ENCODE data around the gene SGPP2.
A peak's percentile ranks its signal among the peaks of the same experiment; 100 is the strongest.

The SGPP2 gene

GRCh38 chr2:222413295-222413911, 10.9 kb upstream of the SGPP2 start:
- DNase-seq (ENCODE audit: low read depth in 1 of 2, low spot score in 1 of 2): no peak
- TF ChIP-seq JUND (IDR thresholded peaks at IDR 0.05; ENCODE audit: low read depth): no peak
- in situ Hi-C loops (cut with HindIII; ENCODE audit: low pct_unique_long_range_greater_than_20kb, low sequenced_read_pairs): no loop called here

GRCh38 chr2:222418739-222419138, 5.6 kb upstream of the SGPP2 start:
- no peak for TF ChIP-seq JUND (IDR thresholded peaks at IDR 0.05; ENCODE audit: low read depth)
- no peak for DNase-seq (ENCODE audit: low read depth in 1 of 2, low spot score in 1 of 2)
- in situ Hi-C loops (cut with HindIII; ENCODE audit: low pct_unique_long_range_greater_than_20kb, low sequenced_read_pairs): no loop called here

DNA sequence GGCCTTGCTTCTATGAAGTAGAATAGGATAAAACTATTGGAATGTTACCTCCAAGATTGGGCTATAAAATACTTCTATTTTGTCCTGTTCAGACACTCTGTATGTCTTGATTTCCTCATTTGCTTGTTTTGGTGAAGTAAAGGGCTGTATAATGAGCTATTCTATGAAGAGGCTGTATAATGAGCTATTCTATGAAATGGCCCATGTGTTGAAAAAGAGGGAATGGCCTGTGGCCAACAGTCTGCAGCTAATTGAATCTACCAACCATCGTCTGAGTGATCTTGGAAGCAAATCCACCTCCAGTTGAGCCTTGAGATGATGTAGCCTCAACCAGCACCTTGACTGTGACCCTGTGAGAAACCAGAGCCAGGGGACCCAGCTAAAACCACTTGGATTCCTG, 3.8 kb upstream of the SGPP2 start:
- no peak for DNase-seq (ENCODE audit: low read depth in 1 of 2, low spot score in 1 of 2)
- in situ Hi-C loops (cut with HindIII; ENCODE audit: low pct_unique_long_range_greater_than_20kb, low sequenced_read_pairs): no loop called here
- no peak for TF ChIP-seq JUND (IDR thresholded peaks at IDR 0.05; ENCODE audit: low read depth)

DNA sequence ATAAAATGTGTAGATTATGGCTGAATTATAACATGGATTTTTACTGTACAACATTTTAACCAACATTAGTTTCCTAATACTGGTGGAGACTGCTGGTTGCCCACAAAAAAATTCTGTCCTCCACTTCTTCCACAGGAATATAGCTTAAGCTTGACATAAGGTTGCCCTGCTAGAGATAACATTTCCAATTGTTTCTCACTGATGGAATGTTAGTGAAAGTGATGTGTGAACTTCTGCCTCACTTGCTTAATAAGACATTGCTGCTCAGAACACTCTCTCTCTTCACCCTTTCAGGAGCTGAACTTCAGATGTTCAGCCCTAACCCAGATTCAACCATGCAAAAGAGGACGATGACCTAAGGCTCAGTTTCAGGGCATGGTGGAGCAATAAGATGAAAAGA, 2.7 kb upstream of the SGPP2 start:
- no peak for DNase-seq (ENCODE audit: low read depth in 1 of 2, low spot score in 1 of 2)
- in situ Hi-C loops (cut with HindIII; ENCODE audit: low pct_unique_long_range_greater_than_20kb, low sequenced_read_pairs): no loop called here
- no peak for TF ChIP-seq JUND (IDR thresholded peaks at IDR 0.05; ENCODE audit: low read depth)

DNA sequence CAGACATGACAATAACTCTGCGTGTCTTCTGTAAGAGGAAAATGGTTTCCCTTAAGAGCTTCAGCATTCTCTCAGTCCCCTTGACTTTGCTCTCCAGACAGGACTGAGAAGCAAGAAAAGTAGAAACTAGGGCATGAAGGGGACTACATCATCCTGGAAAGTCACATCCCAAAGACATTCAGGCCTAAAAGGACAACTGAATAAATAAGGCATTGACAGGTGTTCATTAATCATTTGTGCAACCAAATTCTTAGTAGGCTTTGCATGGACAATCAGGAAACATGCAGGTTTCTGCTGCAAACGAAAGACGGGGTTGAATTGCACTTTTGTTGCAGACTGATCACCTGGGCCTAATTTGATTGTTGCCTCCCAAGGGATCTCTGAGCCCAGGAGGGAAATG, 1.2 kb upstream of the SGPP2 start:
- in situ Hi-C loops (cut with HindIII; ENCODE audit: low pct_unique_long_range_greater_than_20kb, low sequenced_read_pairs): no loop called here
- no peak for DNase-seq (ENCODE audit: low read depth in 1 of 2, low spot score in 1 of 2)
- no peak for TF ChIP-seq JUND (IDR thresholded peaks at IDR 0.05; ENCODE audit: low read depth)

GRCh38 chr2:222423632-222424275, 589 bp upstream of the SGPP2 start:
- no peak for TF ChIP-seq JUND (IDR thresholded peaks at IDR 0.05; ENCODE audit: low read depth)
- in situ Hi-C loops (cut with HindIII; ENCODE audit: low pct_unique_long_range_greater_than_20kb, low sequenced_read_pairs): no loop called here
- DNase-seq (ENCODE audit: low read depth in 1 of 2, low spot score in 1 of 2): no peak

DNA sequence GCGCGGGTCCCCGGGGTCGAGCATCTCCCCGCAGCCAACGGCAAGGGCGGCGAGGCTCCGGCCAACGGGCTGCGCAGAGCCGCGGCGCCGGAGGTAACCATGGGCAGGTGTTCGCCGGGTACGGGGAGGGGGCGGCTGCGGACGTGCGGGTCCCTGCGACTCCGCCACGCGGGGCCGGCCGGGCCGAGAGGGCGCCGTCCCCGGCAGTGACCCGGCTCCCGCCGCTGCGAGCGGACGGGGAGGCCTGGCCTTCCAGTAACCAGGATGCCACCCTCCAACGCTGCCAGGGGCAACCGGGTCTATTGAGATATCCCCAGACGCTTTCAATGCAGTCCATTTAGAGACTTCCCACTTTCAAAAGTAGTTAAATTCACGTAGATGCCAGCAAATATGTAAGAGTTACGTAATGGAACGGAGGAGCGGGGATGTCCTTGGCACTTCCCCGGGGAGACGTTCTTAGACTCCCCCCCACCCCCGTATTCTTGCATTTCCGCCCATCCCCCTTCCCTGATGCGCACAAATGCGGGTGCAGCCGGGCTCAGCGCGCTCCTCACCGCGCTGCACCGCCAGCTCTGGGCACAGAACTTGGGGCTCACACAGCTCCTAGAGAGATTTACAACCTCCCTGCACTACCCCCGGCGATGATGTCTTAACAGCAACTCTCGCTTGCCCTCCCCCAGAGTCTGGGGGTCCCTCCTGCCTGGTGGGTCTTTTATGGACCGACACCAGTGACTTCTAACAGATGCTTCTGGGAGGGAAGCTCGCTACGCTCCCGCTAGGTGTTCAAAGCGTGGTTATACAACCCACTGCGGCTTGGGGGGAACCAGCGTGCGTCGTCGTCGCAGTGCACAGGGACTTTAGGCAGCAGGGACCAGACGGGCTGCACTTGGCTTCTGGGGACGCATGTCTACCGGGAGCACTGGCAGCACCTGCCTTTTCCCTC, 657 bp downstream of the SGPP2 start:
- DNase-seq (ENCODE audit: low read depth in 1 of 2, low spot score in 1 of 2): no peak
- in situ Hi-C loops (cut with HindIII; ENCODE audit: low pct_unique_long_range_greater_than_20kb, low sequenced_read_pairs): no loop called here
- no peak for TF ChIP-seq JUND (IDR thresholded peaks at IDR 0.05; ENCODE audit: low read depth)

DNA sequence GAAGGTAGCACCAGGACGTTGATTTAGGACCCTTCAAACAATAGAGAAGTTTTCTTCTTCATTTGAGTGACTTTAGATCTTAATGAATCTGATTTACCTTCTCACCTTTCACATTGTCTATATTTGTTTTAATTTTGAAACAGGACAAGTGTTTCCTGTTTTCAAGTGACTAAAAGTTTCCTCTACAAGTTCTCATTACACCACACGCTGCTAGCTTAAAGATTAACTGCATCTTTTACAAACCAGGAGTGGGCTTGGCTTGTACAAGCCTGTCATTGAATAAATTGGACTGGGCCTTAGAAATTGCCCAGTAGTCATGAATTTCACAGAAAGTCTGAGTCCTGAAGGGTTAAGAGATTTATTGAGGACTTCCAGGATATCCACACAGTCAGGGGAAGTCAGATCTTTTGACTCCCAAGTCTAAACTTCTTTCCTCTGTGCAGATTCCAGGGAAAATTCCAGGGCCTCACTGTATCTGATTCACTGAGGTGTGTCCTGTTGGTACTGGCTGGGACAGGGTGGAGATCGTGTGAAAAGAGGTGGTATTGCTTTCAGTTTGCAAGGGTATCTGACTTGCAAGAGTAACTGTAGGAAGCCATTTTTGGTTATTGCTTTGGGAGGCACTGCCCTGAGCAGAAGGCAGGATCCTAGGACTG, 3.4 kb downstream of the SGPP2 start:
- no peak for TF ChIP-seq JUND (IDR thresholded peaks at IDR 0.05; ENCODE audit: low read depth)
- in situ Hi-C loops (cut with HindIII; ENCODE audit: low pct_unique_long_range_greater_than_20kb, low sequenced_read_pairs): no loop called here
- DNase-seq (ENCODE audit: low read depth in 1 of 2, low spot score in 1 of 2): no peak

DNA sequence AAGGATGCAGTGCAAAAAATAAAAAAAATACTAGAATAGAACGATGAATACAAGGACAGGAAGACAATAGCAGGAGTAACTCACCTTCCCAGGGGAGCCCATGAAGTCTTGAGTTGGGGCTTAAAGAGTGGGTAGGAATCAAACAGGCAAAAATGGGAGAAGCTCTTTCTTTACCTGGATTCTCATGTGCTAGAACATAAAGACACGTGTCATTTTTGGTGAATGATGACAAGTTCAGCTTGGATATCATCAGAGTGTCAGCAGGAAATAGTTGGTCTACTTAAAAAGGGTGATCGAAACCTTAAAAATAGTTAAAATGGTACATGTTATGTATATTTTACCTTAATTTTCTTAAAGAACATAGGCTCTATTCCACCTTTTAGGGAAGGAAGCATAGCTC, 5.7 kb downstream of the SGPP2 start:
- DNase-seq (ENCODE audit: low read depth in 1 of 2, low spot score in 1 of 2): no peak
- TF ChIP-seq JUND (IDR thresholded peaks at IDR 0.05; ENCODE audit: low read depth): no peak
- in situ Hi-C loops (cut with HindIII; ENCODE audit: low pct_unique_long_range_greater_than_20kb, low sequenced_read_pairs): no loop called here

- no peak for DNase-seq (ENCODE audit: low read depth in 1 of 2, low spot score in 1 of 2)
- TF ChIP-seq JUND (IDR thresholded peaks at IDR 0.05; ENCODE audit: low read depth): no peak
- in situ Hi-C loops (cut with HindIII; ENCODE audit: low pct_unique_long_range_greater_than_20kb, low sequenced_read_pairs): no loop called here
Measured at GRCh38 chr2:222430681-222431080, 6.3 kb downstream of the SGPP2 start.

DNA sequence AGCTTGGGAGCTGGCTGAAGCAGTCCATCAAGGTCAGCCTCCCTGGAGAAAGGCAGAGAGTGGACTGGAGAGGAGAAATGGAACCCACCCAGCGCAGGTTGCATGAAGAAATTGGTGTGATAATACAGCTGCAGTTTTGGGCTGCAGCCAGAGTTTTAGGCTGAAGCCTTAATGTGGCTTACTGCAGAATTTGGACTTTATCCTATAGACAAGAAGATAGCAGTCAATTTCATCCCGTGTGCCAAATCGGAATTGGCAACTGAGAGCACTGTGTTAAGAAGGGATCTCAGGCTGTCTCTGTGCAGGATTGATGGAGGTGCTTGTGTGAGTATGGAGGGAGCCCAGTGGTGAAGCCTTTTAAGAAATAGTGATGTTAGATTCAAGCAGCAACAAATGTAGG, 7.5 kb downstream of the SGPP2 start:
- in situ Hi-C loops (cut with HindIII; ENCODE audit: low pct_unique_long_range_greater_than_20kb, low sequenced_read_pairs): no loop called here
- DNase-seq (ENCODE audit: low read depth in 1 of 2, low spot score in 1 of 2): no peak
- TF ChIP-seq JUND (IDR thresholded peaks at IDR 0.05; ENCODE audit: low read depth): no peak

DNA sequence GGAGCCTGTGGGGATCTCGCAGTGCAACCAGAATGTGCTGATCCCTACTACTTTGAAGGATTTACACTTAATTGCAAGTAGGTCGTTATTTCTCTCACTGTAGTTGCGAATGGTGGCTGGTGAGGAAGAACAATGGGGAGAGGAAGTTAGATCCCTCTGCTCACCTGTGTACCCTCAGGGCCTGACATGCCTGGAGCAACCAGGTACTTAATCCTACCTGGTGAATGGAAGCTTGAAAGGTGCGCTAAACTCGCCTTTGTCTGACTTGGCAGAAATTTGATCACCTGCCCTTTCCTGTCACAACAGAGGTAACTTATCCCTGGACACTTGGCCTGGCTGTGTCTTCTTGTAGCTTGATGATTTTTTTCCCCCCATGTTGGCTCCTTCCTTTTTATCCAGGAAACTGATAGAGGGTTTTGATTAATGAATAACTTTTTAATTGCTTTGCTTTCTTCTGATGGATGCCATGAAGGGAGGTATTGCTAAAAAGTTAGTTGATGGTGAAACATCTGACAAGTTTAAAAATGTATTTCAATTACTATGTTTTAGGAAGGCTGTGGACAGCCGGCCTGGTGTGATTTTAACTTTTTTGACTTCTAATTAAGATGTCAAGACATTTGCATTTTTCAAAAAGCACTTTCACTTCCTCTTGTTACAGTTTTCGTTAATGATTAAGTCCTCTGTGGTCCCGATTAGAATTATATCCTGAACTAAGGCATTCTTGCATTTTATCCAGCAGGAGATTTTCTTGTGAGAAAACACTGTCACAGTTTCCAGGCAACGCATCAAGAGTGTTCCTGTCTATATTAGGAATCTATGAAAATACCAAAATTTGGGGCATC, 9.2 kb downstream of the SGPP2 start:
- peak in 1 of 2 experiments; percentile 42 for DNase-seq (ENCODE audit: low read depth in 1 of 2, low spot score in 1 of 2)
- TF ChIP-seq JUND (IDR thresholded peaks at IDR 0.05; ENCODE audit: low read depth): no peak
- in situ Hi-C loops (cut with HindIII; ENCODE audit: low pct_unique_long_range_greater_than_20kb, low sequenced_read_pairs): no loop called here

Data from T47D (cell line).